ENCODE results near the gene TBC1D23.

DNA sequence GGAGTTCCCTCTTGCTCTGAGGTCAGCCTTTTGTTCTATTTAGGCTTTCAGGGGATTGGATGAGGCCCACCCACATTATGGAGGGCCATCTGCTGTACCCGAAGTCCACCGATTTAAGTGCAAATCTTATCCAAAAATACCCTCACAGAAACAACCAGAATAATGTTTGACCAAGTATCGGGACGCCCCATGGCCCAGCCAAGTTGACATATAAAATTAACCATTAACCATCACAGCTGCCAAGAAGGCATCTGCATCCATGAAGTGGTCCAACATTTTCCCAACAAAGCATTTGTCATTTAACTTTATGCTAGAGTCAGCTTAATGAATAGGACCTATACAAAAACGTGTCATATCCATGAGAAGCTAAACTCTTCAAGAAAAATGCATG lies 46.2 kb upstream of the TBC1D23 start:
- TF ChIP-seq CTCF (IDR thresholded peaks at IDR 0.05; ENCODE audit: low read depth, low read length, missing input control) (no peak), MAX (IDR thresholded peaks at IDR 0.05) (no peak), REST (IDR thresholded peaks at IDR 0.05) (no peak), HNF4A (conservative IDR thresholded peaks at IDR 0.05) (no peak), RAD21 (IDR thresholded peaks at IDR 0.05) (no peak)

Data from liver (tissue), 3 donors.